K562 (cell line): ENCODE results near the gene ZBTB39. TPM values are rescaled to one million over a fixed set of nuclear protein-coding genes. Genes with fewer than 3 reads are reported as not detected.
"Not testable (repeated sequence)": the region's sequence is repeated elsewhere in the genome, so short reads cannot be mapped to it uniquely, and the experiment has no call there.

ENCODE experiments used
- ATAC-seq: fragments of 200-7000 bp; cut with Tn5 transposase; 3 replicates; pipeline ENCODE4 v1.9.1; 2020; ENCODE audit warnings: moderate library complexity
- BruUV-seq: library from RNA; stranded (reverse); fragments of 400-500 nt; replicated peaks from 2 replicates; lab custom pipeline; 2021; lab: Mats Ljungman, UMichigan
- CTCF ChIA-PET: fragments of 300-600 bp; formaldehyde crosslinking; extraction: SDS; loops from one replicate; lab custom pipeline; 2021; ENCODE audit warnings: low intra/inter-chr PET ratio; lab: Yijun Ruan, JAX
- POLR2A ChIA-PET: fragments of 300-600, 350-650 bp; sonication (Branson Sonifier 250); formaldehyde crosslinking; extraction: SDS; loops from one replicate; lab custom pipeline; 2021; ENCODE audit warnings: antibody characterized with exemption, inconsistent platforms; lab: Yijun Ruan, JAX
- DNase-seq, 4 experiments: peaks; one replicate each; pipeline versions ENCODE4 v3.0.0 to v3.0.0-alpha.2; 2011 to 2018; ENCODE audit warnings: low spot score in 3 of 4, mixed read lengths in 3 of 4; ENCODE audit errors: extremely low read depth in 1 of 4
- FAIRE-seq: peaks from 2 replicates; lab custom pipeline; 2011; peaks lifted over from hg19 to GRCh38; lab: Jason Lieb, UNC
- H2AFZ ChIP-seq: 2 replicates; pipeline ENCODE4 v1.6.0; 2011; ENCODE audit warnings: low read depth, low read length, control low read depth, inconsistent platforms
- H3K27ac ChIP-seq: fragments of 200-600 bp; 3 replicates; pipeline ENCODE4 v1.8.0; 2011; ENCODE audit warnings: low read depth, mild to moderate bottlenecking, control low read depth, inconsistent platforms, low read length, moderate library complexity, mixed read lengths; ENCODE audit errors: extremely low read depth
- H3K27me3 ChIP-seq, 2 experiments: fragments of 300-600 bp in 1 of 2; 2 replicates in 1 of 2; 3 replicates in 1 of 2; pipeline versions ENCODE4 v1.6.0 to v1.8.0; 2011; ENCODE audit warnings: inconsistent platforms in 2 of 2, low read length in 2 of 2, mild to moderate bottlenecking in 1 of 2, mixed read lengths in 1 of 2, moderate library complexity in 1 of 2; ENCODE audit not compliant: control insufficient read depth in 2 of 2, insufficient read depth in 2 of 2
- H3K36me3 ChIP-seq: fragments of 300-600 bp; 3 replicates; pipeline ENCODE4 v1.8.0; 2011; ENCODE audit warnings: mild to moderate bottlenecking, low read length, inconsistent platforms; ENCODE audit not compliant: control insufficient read depth, insufficient read depth
- H3K4me1 ChIP-seq, 2 experiments: fragments of 200-600 bp in 1 of 2; replicated peaks in 1 of 2; 2 replicates in 1 of 2; 3 replicates in 1 of 2; pipeline versions ENCODE4 v1.5.1 to v1.8.0; 2011; ENCODE audit warnings: inconsistent platforms in 2 of 2, low read length in 2 of 2, mild to moderate bottlenecking in 1 of 2, mixed read lengths in 1 of 2, moderate library complexity in 1 of 2; ENCODE audit not compliant: control insufficient read depth in 2 of 2, insufficient read depth in 2 of 2
- H3K4me2 ChIP-seq: 2 replicates; pipeline ENCODE4 v1.6.1; 2011; ENCODE audit warnings: low read length, control low read depth, inconsistent platforms, mixed read lengths; ENCODE audit not compliant: insufficient read depth
- H3K4me3 ChIP-seq: fragments of 200-600 bp; sonication (generic), shearing (Covaris generic); 2 replicates; pipeline ENCODE4 v1.5.1; 2016; ENCODE audit warnings: control low read depth, inconsistent platforms
- H3K79me2 ChIP-seq: fragments of 200-600 bp; 3 replicates; pipeline ENCODE4 v1.8.0; 2011; ENCODE audit warnings: low read length, inconsistent platforms; ENCODE audit not compliant: control insufficient read depth, insufficient read depth
- H3K9ac ChIP-seq, 2 experiments: 2 replicates each; pipeline versions ENCODE4 v1.6.0 to v1.6.1; 2011; ENCODE audit warnings: low read depth in 2 of 2, low read length in 2 of 2, control low read depth in 1 of 2, inconsistent platforms in 1 of 2, mild to moderate bottlenecking in 1 of 2, mixed read lengths in 1 of 2; ENCODE audit not compliant: insufficient read depth in 1 of 2
- H3K9me1 ChIP-seq: one replicate; pipeline ENCODE4 v1.6.0; 2011; ENCODE audit warnings: inconsistent platforms, mild to moderate bottlenecking, low read length, moderate library complexity; ENCODE audit not compliant: control insufficient read depth, insufficient read depth
- H3K9me3 ChIP-seq: replicated peaks from 2 replicates; pipeline ENCODE4 v1.5.1; 2011; ENCODE audit warnings: low read depth, low read length, inconsistent platforms; ENCODE audit not compliant: control insufficient read depth, insufficient read depth
- H4K20me1 ChIP-seq: replicated peaks from 2 replicates; pipeline ENCODE4 v1.6.1; 2011; ENCODE audit warnings: low read length, inconsistent platforms, mixed read lengths; ENCODE audit not compliant: control insufficient read depth, insufficient read depth
- C11orf30 ChIP-seq: fragments of 450-650 bp; IDR thresholded peaks from 2 replicates; pipeline ENCODE4 v1.6.1; 2016; ENCODE audit warnings: low read depth, mild to moderate bottlenecking
- CHD4 ChIP-seq: fragments of 200-600 bp; sonication (generic); IDR thresholded peaks from 3 replicates; pipeline ENCODE4 v1.6.1; 2012; ENCODE audit warnings: low read depth, mild to moderate bottlenecking, mixed read lengths, low read length, inconsistent platforms; ENCODE audit not compliant: insufficient read depth, insufficient replicate concordance, poor library complexity, severe bottlenecking
- NFIC ChIP-seq: fragments of 450-650 bp; IDR thresholded peaks from 2 replicates; pipeline ENCODE4 v1.6.1; 2017; ENCODE audit warnings: mild to moderate bottlenecking, inconsistent platforms
- PURB ChIP-seq: sonication (generic); formaldehyde crosslinking; IDR thresholded peaks from 2 replicates; pipeline ENCODE4 v1.9.0; 2021; ENCODE audit warnings: low read depth, mild to moderate bottlenecking, missing genetic modification reagents
- RFX1 ChIP-seq: fragments of 450-650 bp; IDR thresholded peaks from 2 replicates; pipeline ENCODE4 v1.6.1; 2016; ENCODE audit warnings: mild to moderate bottlenecking, moderate library complexity
- RHOXF2B ChIP-seq: fragments of 250-450 bp; sonication (Bioruptor Pico); conservative IDR thresholded peaks from 2 replicates; pipeline ENCODE4 v1.5.1; 2021
- SREBF2 ChIP-seq: sonication (generic); formaldehyde crosslinking; IDR thresholded peaks from 2 replicates; pipeline ENCODE4 v1.4.0; 2020; ENCODE audit warnings: mild to moderate bottlenecking, missing genetic modification reagents
- TBP ChIP-seq: optimal IDR thresholded peaks from 2 replicates; pipeline ENCODE3; 2011; ENCODE audit warnings: low read depth, low read length, improper control_type of control experiment
- ZNF511 ChIP-seq: sonication (generic); formaldehyde crosslinking; IDR thresholded peaks from 2 replicates; pipeline ENCODE4 v1.8.0; 2022; ENCODE audit warnings: mild to moderate bottlenecking, missing genetic modification reagents
- WGBS: fragments of 100-300 bp; shearing (Covaris generic); methylation state at CpG from one replicate; pipeline ENCODE4 v1.1.6; 2016; ENCODE audit warnings: low coverage, mixed read lengths; ENCODE audit not compliant: insufficient coverage; ENCODE audit errors: missing lambda C conversion rate; 5-methylcytosine and 5-hydroxymethylcytosine counted together
- in situ Hi-C: fragments of 300-500 bp; cut with MboI; formaldehyde crosslinking; loops from 4 replicates; pipeline ENCODE4 v1.15.0; 2018; ENCODE audit warnings: inconsistent platforms, mixed read lengths
- intact Hi-C: fragments of 100-400 bp; cut with micrococcal nuclease; formaldehyde crosslinking; loops from 2 replicates; pipeline ENCODE4 v1.14.2; 2022
- polyA plus RNA-seq, 8 experiments: library from polyadenylated mRNA; depleted of rRNA in 4 of 8; stranded (reverse) in 5 of 8; unstranded in 3 of 8; fragments of >200 nt; fragmentation: Nextera tagmentation in 2 of 8; fragmentation: Illumina TruSeq in 1 of 8; extraction: Ambion mirVana in 2 of 8; extraction: Trizol in 1 of 8; gene quantifications; 2 replicates each; pipeline versions ENCODE4 v1.2.1 to v1.2.3, GENCODE V29; 2011 to 2014; ENCODE audit warnings: inconsistent platforms in 1 of 8, missing spikeins in 1 of 8
- total RNA-seq, 7 experiments: library from RNA; depleted of rRNA in 6 of 7; stranded (reverse); fragments of >200 nt in 6 of 7; fragmentation: Illumina TruSeq in 2 of 7; extraction: Trizol in 2 of 7; gene quantifications; 2 replicates each; pipeline versions ENCODE4 v1.2.1 to v1.2.3, GENCODE V29; 2011 to 2021; ENCODE audit warnings: low replicate concordance in 1 of 7
- TF ChIP-seq, protein P1 (sequence below), 2 experiments: fragments of 250-450 bp in 1 of 2; fragments of 450-650 bp in 1 of 2; sonication (Bioruptor Pico) in 1 of 2; IDR thresholded peaks; 2 replicates each; pipeline versions ENCODE4 v1.6.1 to v1.8.0; 2016 to 2021; ENCODE audit warnings: mild to moderate bottlenecking in 2 of 2, moderate library complexity in 2 of 2, missing compliant biosample characterization in 1 of 2, missing genetic modification characterization in 1 of 2

ZBTB39 gene
- total and polyA plus RNA-seq, 9 of the 15 experiments (the other 6 are each of a cell fraction or from before 2014, with no cell fraction given): 3.3 to 13.3 (median 8.6) TPM

DNA sequence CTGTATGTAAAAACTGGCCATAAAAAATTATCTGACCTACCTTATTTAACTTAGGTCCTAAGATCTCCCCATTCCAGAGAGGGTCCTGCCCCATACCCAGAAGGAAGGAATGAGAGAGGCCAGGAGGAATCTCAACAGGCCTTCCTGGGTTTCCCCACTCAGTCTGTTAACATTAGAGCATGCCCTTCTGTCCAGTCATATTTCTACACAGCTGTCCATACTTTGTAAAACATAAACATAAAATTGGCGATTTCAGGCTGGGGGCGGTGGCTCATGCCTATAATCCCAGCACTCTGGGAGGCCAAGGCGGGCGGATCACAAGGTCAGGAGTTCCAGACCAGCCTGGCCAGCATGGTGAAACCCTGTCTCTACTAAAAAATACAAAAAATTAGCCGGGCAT, 16.0 kb upstream of the ZBTB39 start:
- DNase-seq, H3K9me1 ChIP-seq, FAIRE-seq, CTCF ChIA-PET, H3K27ac ChIP-seq, H3K27me3 ChIP-seq, H3K36me3 ChIP-seq, intact Hi-C loops, H2AFZ ChIP-seq, H3K4me2 ChIP-seq, ATAC-seq, H3K9me3 ChIP-seq, H3K4me3 ChIP-seq, H3K9ac ChIP-seq, H3K79me2 ChIP-seq, H4K20me1 ChIP-seq, in situ Hi-C loops, BruUV-seq: not testable (repeated sequence)
- WGBS: 72% methylated on average over 5 of the region's 5 CpGs
- POLR2A ChIA-PET: interaction anchor here (1.8 kb wide), 1 partner anchor 9 kb away, joined by 10 read pairs; no protein-coding TSS in a partner anchor
- H3K4me1 ChIP-seq: peaks cover 7 to 12% of the 10 kb centered on the region in 2 experiments

DNA sequence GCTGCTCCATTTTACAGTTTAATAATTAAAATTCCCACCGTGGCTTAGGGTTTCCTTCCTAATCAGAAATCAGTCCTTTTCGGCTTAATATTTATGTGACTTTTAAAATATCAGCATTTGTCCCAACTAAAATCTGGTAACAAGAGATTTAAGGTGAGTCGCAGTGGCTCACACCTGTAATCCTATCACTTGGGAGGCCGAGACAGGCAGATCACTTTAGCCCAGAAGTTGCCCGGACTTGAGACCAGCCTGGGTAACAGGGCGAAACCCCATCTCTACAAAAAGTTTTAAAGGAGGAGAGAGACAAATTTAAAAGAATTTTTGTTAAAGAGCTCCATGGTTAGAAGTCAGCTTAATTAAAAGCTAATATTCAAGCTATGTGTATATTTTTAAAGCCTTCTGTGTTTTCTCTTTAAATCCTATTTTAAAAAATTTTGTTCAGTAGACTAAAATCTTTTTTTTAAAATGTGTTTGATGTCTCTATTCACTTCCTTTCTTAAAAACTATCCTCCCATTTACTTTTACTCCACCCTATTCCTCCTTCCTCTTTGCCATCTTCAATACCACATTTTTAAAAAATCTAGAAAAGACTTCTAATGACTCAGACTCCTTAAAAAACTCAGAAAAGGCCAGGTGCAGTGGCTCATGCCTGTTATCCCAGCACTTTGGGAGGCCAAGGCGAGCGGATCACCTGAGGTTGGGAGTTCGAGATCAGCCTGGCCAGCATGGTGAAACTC, 13.8 kb upstream of the ZBTB39 start:
- H3K36me3 ChIP-seq: no peaks in the 10 kb centered on the region
- no peak overlapping the region for H3K4me2 ChIP-seq
- H3K27ac ChIP-seq: no peak overlapping the region
- H3K27me3 ChIP-seq: no peaks in the 10 kb centered on the region
- in situ Hi-C loops: loop anchor here (5.0 kb wide), 1 partner anchor 157 kb away; no protein-coding TSS in a partner anchor
- H3K9me1 ChIP-seq: no peaks in the 10 kb centered on the region
- H4K20me1 ChIP-seq: no peaks in the 10 kb centered on the region
- FAIRE-seq (peak; percentile 57), ATAC-seq (no peak), DNase-seq (no peak)
- intact Hi-C loops: no loop called here
- no TSS peak for BruUV-seq
- H3K4me1 ChIP-seq: peaks cover 6 to 9% of the 10 kb centered on the region in 2 experiments; a peak in 4 of 5 replicates
- ChIA-PET CTCF (interaction anchor here (1.1 kb wide), 1 partner anchor 90 kb away, joined by 4 read pairs; no protein-coding TSS in a partner anchor), POLR2A (interaction anchor here (0.5 to 1.7 kb wide), 5 partner anchors 11 to 302 kb away, joined by 3 to 4 read pairs (median 4); no protein-coding TSS in a partner anchor)
- H3K9ac ChIP-seq: no peak overlapping the region
- H2AFZ ChIP-seq: 0 out of 2 replicates have a peak overlapping the region, but pooled peaks have one; percentile 24
- no peaks in the 10 kb centered on the region for H3K9me3 ChIP-seq
- no peaks in the 10 kb centered on the region for H3K79me2 ChIP-seq
- WGBS: 57% methylated on average over 9 of the region's 9 CpGs
- no peak overlapping the region for H3K4me3 ChIP-seq
- TF ChIP-seq, protein P1, sequence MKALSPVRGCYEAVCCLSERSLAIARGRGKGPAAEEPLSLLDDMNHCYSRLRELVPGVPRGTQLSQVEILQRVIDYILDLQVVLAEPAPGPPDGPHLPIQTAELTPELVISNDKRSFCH (CRISPR knock-in tag; IDR thresholded peaks at IDR 0.05): no peak
- TF ChIP-seq, protein P1 (tag; IDR thresholded peaks at IDR 0.05): no peak
- TF ChIP-seq PURB (CRISPR knock-in tag): no peak
- TF ChIP-seq RFX1: no peak
- no peak for TF ChIP-seq SREBF2 (CRISPR knock-in tag)
- TF ChIP-seq CHD4: no peak
- TF ChIP-seq RHOXF2B (CRISPR knock-in tag): no peak
- TF ChIP-seq NFIC: no peak
- no peak for TF ChIP-seq C11orf30
- no peak for TF ChIP-seq TBP
- no peak for TF ChIP-seq ZNF511 (CRISPR knock-in tag)
